ENCODE data around the gene GLUL.

The GLUL gene

GRCh38 chr1:182376936-182377574, 14.5 kb downstream of the GLUL start:
- no peak overlapping the region for H3K4me3 ChIP-seq (ENCODE audit: low read depth, low read length)
- no peak for DNase-seq (ENCODE audit: low read depth)

GRCh38 chr1:182374101-182374834, 17.3 kb downstream of the GLUL start:
- DNase-seq (ENCODE audit: low read depth) = no peak
- H3K4me3 ChIP-seq (ENCODE audit: low read depth, low read length) = no peak overlapping the region

- no peak for DNase-seq (ENCODE audit: low read depth)
- no peak overlapping the region for H3K4me3 ChIP-seq (ENCODE audit: low read depth, low read length)
Measured at GRCh38 chr1:182370532-182370931, 21.1 kb downstream of the GLUL start.

GRCh38 chr1:182368903-182369302, 22.7 kb downstream of the GLUL start:
- no peak overlapping the region for H3K4me3 ChIP-seq (ENCODE audit: low read depth, low read length)
- no peak for DNase-seq (ENCODE audit: low read depth)

GRCh38 chr1:182368358-182368757, 23.2 kb downstream of the GLUL start:
- no peak for DNase-seq (ENCODE audit: low read depth)

GRCh38 chr1:182367926-182368325, 23.7 kb downstream of the GLUL start:
- H3K4me3 ChIP-seq (ENCODE audit: low read depth, low read length) = no peak overlapping the region
- no peak for DNase-seq (ENCODE audit: low read depth)

More at GRCh38 chr1:182368358-182368757, 23.2 kb downstream of the GLUL start:
- no peak overlapping the region for H3K4me3 ChIP-seq (ENCODE audit: low read depth, low read length)

- DNase-seq (ENCODE audit: low read depth) = no peak
- H3K4me3 ChIP-seq (ENCODE audit: low read depth, low read length) = no peak overlapping the region
Measured at GRCh38 chr1:182366596-182366995, 25.0 kb downstream of the GLUL start.

GRCh38 chr1:182359645-182360044, 31.9 kb downstream of the GLUL start:
- H3K4me3 ChIP-seq (ENCODE audit: low read depth, low read length) = no peak overlapping the region
- no peak for DNase-seq (ENCODE audit: low read depth)

- H3K4me3 ChIP-seq (ENCODE audit: low read depth, low read length) = no peak overlapping the region
- DNase-seq (ENCODE audit: low read depth) = no peak
Measured at GRCh38 chr1:182357913-182358312, 33.7 kb downstream of the GLUL start.

GRCh38 chr1:182357171-182357570, 34.4 kb downstream of the GLUL start:
- no peak overlapping the region for H3K4me3 ChIP-seq (ENCODE audit: low read depth, low read length)
- DNase-seq (ENCODE audit: low read depth) = no peak

GRCh38 chr1:182355723-182356098, 35.9 kb downstream of the GLUL start:
- H3K4me3 ChIP-seq (ENCODE audit: low read depth, low read length) = no peak overlapping the region
- no peak for DNase-seq (ENCODE audit: low read depth)

GRCh38 chr1:182351790-182352364, 39.7 kb downstream of the GLUL start:
- DNase-seq (ENCODE audit: low read depth) = no peak
- H3K4me3 ChIP-seq (ENCODE audit: low read depth, low read length) = no peak overlapping the region

- no peak overlapping the region for H3K4me3 ChIP-seq (ENCODE audit: low read depth, low read length)
- DNase-seq (ENCODE audit: low read depth) = no peak
Measured at GRCh38 chr1:182350839-182351238, 40.8 kb downstream of the GLUL start.

GRCh38 chr1:182348961-182349747, 42.4 kb downstream of the GLUL start:
- no peak overlapping the region for H3K4me3 ChIP-seq (ENCODE audit: low read depth, low read length)
- no peak for DNase-seq (ENCODE audit: low read depth)

GRCh38 chr1:182347019-182347418, 44.6 kb downstream of the GLUL start:
- no peak overlapping the region for H3K4me3 ChIP-seq (ENCODE audit: low read depth, low read length)
- no peak for DNase-seq (ENCODE audit: low read depth)

GRCh38 chr1:182340233-182341058, 51.1 kb downstream of the GLUL start:
- no peak for DNase-seq (ENCODE audit: low read depth)
- H3K4me3 ChIP-seq (ENCODE audit: low read depth, low read length) = no peak overlapping the region

- DNase-seq (ENCODE audit: low read depth) = no peak
- no peak overlapping the region for H3K4me3 ChIP-seq (ENCODE audit: low read depth, low read length)
Measured at GRCh38 chr1:182339684-182340083, 51.9 kb downstream of the GLUL start.

- no peak for DNase-seq (ENCODE audit: low read depth)
- no peak overlapping the region for H3K4me3 ChIP-seq (ENCODE audit: low read depth, low read length)
Measured at GRCh38 chr1:182338806-182339370, 52.7 kb downstream of the GLUL start.

Data from skeletal muscle cell (primary cell).